ENCODE measurements around the gene DPP10.
"Not testable (repeated sequence)": the region's sequence is repeated elsewhere in the genome, so short reads cannot be mapped to it uniquely, and the experiment has no call there.

Gene DPP10

GRCh38 chr2:114442510-114442909 lies at the start of gene DPP10:
DPP10 (plus strand) TSS chr2:114442641.
- FAIRE-seq, result no peak

GRCh38 chr2:114400890-114401289 lies 41.6 kb upstream of the DPP10 start:
- no peak for FAIRE-seq

- FAIRE-seq, result no peak
These were observed 37.0 kb upstream of the DPP10 start for GRCh38 chr2:114405247-114406116.

GRCh38 chr2:114406347-114406746 lies 36.1 kb upstream of the DPP10 start:
- FAIRE-seq, result no peak

- FAIRE-seq, result not testable (repeated sequence)
These were observed 35.1 kb upstream of the DPP10 start for GRCh38 chr2:114407353-114407752.

GRCh38 chr2:114421781-114422180 lies 20.7 kb upstream of the DPP10 start:
- no peak for FAIRE-seq

GRCh38 chr2:114424699-114425098 lies 17.7 kb upstream of the DPP10 start:
- FAIRE-seq, result no peak

- FAIRE-seq, result no peak
These were observed 15.7 kb upstream of the DPP10 start for GRCh38 chr2:114426756-114427155.

- FAIRE-seq, result no peak
These were observed 6.1 kb upstream of the DPP10 start for GRCh38 chr2:114436329-114436728.

GRCh38 chr2:114446571-114446970 lies 4.1 kb downstream of the DPP10 start:
- no peak for FAIRE-seq

- FAIRE-seq, result no peak
These were observed 8.2 kb downstream of the DPP10 start for GRCh38 chr2:114450639-114451038.

GRCh38 chr2:114456566-114456965 lies 14.1 kb downstream of the DPP10 start:
- no peak for FAIRE-seq

GRCh38 chr2:114457956-114458355 lies 15.5 kb downstream of the DPP10 start:
- no peak for FAIRE-seq

- no peak for FAIRE-seq
These were observed 18.7 kb downstream of the DPP10 start for GRCh38 chr2:114461116-114461515.

GRCh38 chr2:114464961-114465706 lies 22.7 kb downstream of the DPP10 start:
- FAIRE-seq, result no peak

GRCh38 chr2:114468343-114468742 lies 25.9 kb downstream of the DPP10 start:
- no peak for FAIRE-seq

- FAIRE-seq, result no peak
These were observed 29.8 kb downstream of the DPP10 start for GRCh38 chr2:114472246-114472645.

- no peak for FAIRE-seq
These were observed 30.3 kb downstream of the DPP10 start for GRCh38 chr2:114472726-114473125.

GRCh38 chr2:114488841-114489530 lies 46.5 kb downstream of the DPP10 start:
- no peak for FAIRE-seq

- no peak for FAIRE-seq
These were observed 52.6 kb downstream of the DPP10 start for GRCh38 chr2:114495046-114495445.

GRCh38 chr2:114496959-114497358 lies 54.5 kb downstream of the DPP10 start:
- FAIRE-seq, result no peak

GRCh38 chr2:114499101-114499500 lies 56.7 kb downstream of the DPP10 start:
- no peak for FAIRE-seq

GRCh38 chr2:114507744-114508143 lies 65.3 kb downstream of the DPP10 start:
- no peak for FAIRE-seq
